HepG2 (cell line): ENCODE data around the gene ABHD1. TPM values are rescaled to one million over a fixed set of nuclear protein-coding genes. Genes with fewer than 3 reads are reported as not detected.

Experiments
- ATAC-seq: fragments of 200-7000 bp; cut with Tn5 transposase; 3 replicates; pipeline ENCODE4 v1.9.1; 2020; ENCODE audit warnings: mild to moderate bottlenecking, moderate library complexity
- BruUV-seq: library from RNA; stranded (reverse); fragments of 400-500 nt; replicated peaks from 2 replicates; lab custom pipeline; 2021; lab: Mats Ljungman, UMichigan
- CTCF ChIA-PET: fragments of 300-600 bp; formaldehyde crosslinking; extraction: SDS; loops from one replicate; lab custom pipeline; 2021; ENCODE audit warnings: low total read pairs, inconsistent platforms, low intra/inter-chr PET ratio; lab: Yijun Ruan, JAX
- POLR2A ChIA-PET: fragments of 350-600 bp; sonication (Branson Sonifier 250); formaldehyde crosslinking; loops from one replicate; lab custom pipeline; 2020; ENCODE audit warnings: antibody characterized with exemption, inconsistent platforms; lab: Yijun Ruan, JAX
- DNase-seq: peaks from one replicate; pipeline ENCODE4 v3.0.0-alpha.2; 2015; ENCODE audit warnings: low spot score
- FAIRE-seq: peaks from 3 replicates; lab custom pipeline; 2011; peaks lifted over from hg19 to GRCh38; lab: Jason Lieb, UNC
- H2AFZ ChIP-seq: one replicate; pipeline ENCODE4 v1.6.1; 2011; ENCODE audit warnings: low read length, inconsistent platforms
- H3K27ac ChIP-seq: fragments of 300-600 bp; 3 replicates; pipeline ENCODE4 v1.8.0; 2011; ENCODE audit warnings: mixed run types, mild to moderate bottlenecking, mixed read lengths, low read length, inconsistent platforms; ENCODE audit not compliant: insufficient read depth; ENCODE audit errors: extremely low read length
- H3K27me3 ChIP-seq, 2 experiments: fragments of 200-600 bp in 1 of 2; 2 replicates in 1 of 2; 3 replicates in 1 of 2; pipeline versions ENCODE4 v1.6.0 to v1.8.0; 2011; ENCODE audit warnings: low read length in 2 of 2, mild to moderate bottlenecking in 2 of 2, moderate library complexity in 2 of 2, inconsistent platforms in 1 of 2; ENCODE audit not compliant: insufficient read depth in 2 of 2, control insufficient read depth in 1 of 2
- H3K36me3 ChIP-seq, 2 experiments: fragments of 200-600 bp in 1 of 2; replicated peaks in 1 of 2; 2 replicates in 1 of 2; 3 replicates in 1 of 2; pipeline versions ENCODE4 v1.5.1 to v1.8.0; 2011; ENCODE audit warnings: low read length in 2 of 2, inconsistent platforms in 1 of 2; ENCODE audit not compliant: insufficient read depth in 2 of 2, control insufficient read depth in 1 of 2
- H3K4me1 ChIP-seq: 2 replicates; pipeline ENCODE4 v1.5.1; 2012; ENCODE audit warnings: low read length, inconsistent platforms; ENCODE audit not compliant: insufficient read depth
- H3K4me2 ChIP-seq: 2 replicates; pipeline ENCODE4 v1.6.0; 2011; ENCODE audit warnings: low read depth, low read length, inconsistent platforms
- H3K4me3 ChIP-seq, 3 experiments: fragments of 200-600 bp in 1 of 3; sonication (generic), shearing (Covaris generic) in 1 of 3; replicated peaks in 1 of 3; 2 replicates each; pipeline ENCODE4 v1.5.1; 2011 to 2016; ENCODE audit warnings: low read length in 3 of 3, inconsistent platforms in 2 of 3, low read depth in 2 of 3, mild to moderate bottlenecking in 2 of 3, control low read depth in 1 of 3, mixed read lengths in 1 of 3; ENCODE audit not compliant: insufficient read depth in 1 of 3
- H3K79me2 ChIP-seq: one replicate; pipeline ENCODE4 v1.6.1; 2011; ENCODE audit warnings: low read length, inconsistent platforms; ENCODE audit not compliant: insufficient read depth
- H3K9ac ChIP-seq: 2 replicates; pipeline ENCODE4 v1.6.0; 2011; ENCODE audit warnings: mild to moderate bottlenecking, low read depth, low read length, inconsistent platforms; ENCODE audit not compliant: insufficient read depth
- H3K9me3 ChIP-seq: 2 replicates; pipeline ENCODE4 v1.5.1; 2012; ENCODE audit warnings: mild to moderate bottlenecking, low read length
- H4K20me1 ChIP-seq: 2 replicates; pipeline ENCODE4 v1.6.0; 2011; ENCODE audit warnings: inconsistent platforms, mild to moderate bottlenecking, low read length, moderate library complexity; ENCODE audit not compliant: insufficient read depth
- FOXA3 ChIP-seq: IDR thresholded peaks from 2 replicates; pipeline ENCODE4 v1.6.1; 2016; ENCODE audit warnings: missing genetic modification reagents, missing compliant biosample characterization
- IRF2 ChIP-seq: IDR thresholded peaks from 2 replicates; pipeline ENCODE4 v1.6.1; 2018; ENCODE audit warnings: missing genetic modification reagents, missing compliant biosample characterization
- ISL2 ChIP-seq: sonication (generic); formaldehyde crosslinking; IDR thresholded peaks from 2 replicates; pipeline ENCODE4 v1.5.0; 2020; ENCODE audit warnings: missing genetic modification reagents
- MBNL3 ChIP-seq: fragments of 250-450 bp; sonication (Bioruptor Pico); conservative IDR thresholded peaks from 2 replicates; pipeline ENCODE4 v1.8.0; 2022; ENCODE audit warnings: mild to moderate bottlenecking, inconsistent platforms
- MXD1 ChIP-seq: sonication (generic); formaldehyde crosslinking; IDR thresholded peaks from 2 replicates; pipeline ENCODE4 v1.4.0; 2020; ENCODE audit warnings: mild to moderate bottlenecking, missing genetic modification reagents
- NR2F2 ChIP-seq: IDR thresholded peaks from 2 replicates; pipeline ENCODE4 v1.6.1; 2012; ENCODE audit warnings: low read depth, inconsistent platforms, borderline replicate concordance
- RAD51 ChIP-seq: fragments of 450-650 bp; IDR thresholded peaks from 2 replicates; pipeline ENCODE4 v1.6.1; 2016; ENCODE audit warnings: borderline replicate concordance
- RORA ChIP-seq: sonication (generic); formaldehyde crosslinking; IDR thresholded peaks from 2 replicates; pipeline ENCODE4 v1.5.0; 2020; ENCODE audit warnings: mild to moderate bottlenecking, missing genetic modification reagents, moderate library complexity
- SNAPC4 ChIP-seq: sonication (generic); formaldehyde crosslinking; IDR thresholded peaks from 2 replicates; pipeline ENCODE4 v1.4.0; 2020; ENCODE audit warnings: mild to moderate bottlenecking, missing genetic modification reagents
- TFAP4 ChIP-seq: sonication (generic); IDR thresholded peaks from 2 replicates; pipeline ENCODE4 v1.6.1; 2016; ENCODE audit warnings: low read depth, borderline replicate concordance
- XRCC5 ChIP-seq: fragments of 200-400 bp; formaldehyde crosslinking; optimal IDR thresholded peaks from 2 replicates; pipeline ENCODE3; 2017; ENCODE audit warnings: mild to moderate bottlenecking, low read length
- ZNF33A ChIP-seq: sonication (generic); formaldehyde crosslinking; IDR thresholded peaks from 2 replicates; pipeline ENCODE4 v1.5.1; 2020; ENCODE audit warnings: missing genetic modification reagents, mild to moderate bottlenecking, moderate library complexity, borderline replicate concordance
- ZNF496 ChIP-seq: sonication (generic); formaldehyde crosslinking; IDR thresholded peaks from 2 replicates; pipeline ENCODE4 v1.8.1; 2023; ENCODE audit warnings: mild to moderate bottlenecking, moderate library complexity, missing genetic modification reagents; ENCODE audit not compliant: insufficient replicate concordance
- ZNF550 ChIP-seq: sonication (generic); formaldehyde crosslinking; IDR thresholded peaks from 2 replicates; pipeline ENCODE4 v1.4.0; 2020; ENCODE audit warnings: mild to moderate bottlenecking, missing genetic modification reagents, borderline replicate concordance
- ZNF567 ChIP-seq: sonication (generic); formaldehyde crosslinking; IDR thresholded peaks from 2 replicates; pipeline ENCODE4 v1.8.1; 2023; ENCODE audit warnings: mild to moderate bottlenecking, missing genetic modification reagents, borderline replicate concordance
- ZNF703 ChIP-seq: sonication (generic); formaldehyde crosslinking; IDR thresholded peaks from 2 replicates; pipeline ENCODE4 v1.5.1; 2020; ENCODE audit warnings: missing genetic modification reagents, mild to moderate bottlenecking, moderate library complexity, borderline replicate concordance
- WGBS: methylation state at CpG from one replicate; pipeline ENCODE4 v1.1.6; 2017; ENCODE audit warnings: low lambda C conversion rate; 5-methylcytosine and 5-hydroxymethylcytosine counted together
- in situ Hi-C: cut with HindIII; loops from 2 replicates; pipeline ENCODE4 v1.10.0; 2017; ENCODE audit warnings: low pct_unique_long_range_greater_than_20kb; ENCODE audit not compliant: extremely low pct_ligation_motif_present
- intact Hi-C: fragments of 100-400 bp; cut with micrococcal nuclease; formaldehyde crosslinking; loops from one replicate; pipeline ENCODE4 v1.10.0; 2022; ENCODE audit not compliant: unreplicated experiment
- polyA plus RNA-seq, 8 experiments: library from polyadenylated mRNA; depleted of rRNA in 3 of 8; stranded (reverse) in 7 of 8; unstranded in 1 of 8; fragments of >200 nt; fragmentation: Illumina TruSeq in 4 of 8; extraction: Trizol in 4 of 8; gene quantifications; 2 replicates each; pipeline versions ENCODE4 v1.2.1 to v1.2.3, GENCODE V29; 2011 to 2016; ENCODE audit warnings: low read depth in 4 of 8, missing spikeins in 1 of 8, mixed read lengths in 1 of 8; ENCODE audit not compliant: insufficient read depth in 1 of 8
- total RNA-seq, 5 experiments: library from RNA; depleted of rRNA; stranded (reverse); fragments of >200 nt; fragmentation: Illumina TruSeq; extraction: Trizol; gene quantifications; 2 replicates each; pipeline ENCODE4 v1.2.3, GENCODE V29; 2016; ENCODE audit warnings: low read depth in 1 of 5

The ABHD1 gene
- total and polyA plus RNA-seq, 2 of the 13 experiments (the other 11 are each of a cell fraction or from before 2014, with no cell fraction given), result 0.04 to 0.81 TPM

- FAIRE-seq (no peak), DNase-seq (no peak), ATAC-seq (no peak)
- BruUV-seq, result TSS peak; percentile 30
- Histone ChIP-seq H2AFZ (no peak overlapping the region), H3K4me3 (no peak overlapping the region), H4K20me1 (no peaks in the 10 kb centered on the region), H3K27me3 (peaks cover 2 to 20% of the 10 kb centered on the region in 2 experiments; a peak in 3 of 5 replicates), H3K27ac (no peak overlapping the region), H3K36me3 (no peaks in the 10 kb centered on the region), H3K9ac (no peak overlapping the region), H3K4me2 (no peak overlapping the region), H3K9me3 (no peaks in the 10 kb centered on the region), H3K79me2 (no peaks in the 10 kb centered on the region), H3K4me1 (peaks cover 41% of the 10 kb centered on the region)
- WGBS, result 45% methylated on average over 2 of the region's 2 CpGs
- in situ Hi-C loops, result no loop called here
- ChIA-PET POLR2A (no interaction called here), CTCF (no interaction called here)
- TF ChIP-seq MXD1 (CRISPR knock-in tag) (no peak), FOXA3 (no peak), RAD51 (no peak), ZNF550 (no peak), RORA (CRISPR knock-in tag) (no peak), ZNF567 (no peak), IRF2 (CRISPR knock-in tag) (no peak), XRCC5 (no peak), MBNL3 (CRISPR knock-in tag) (no peak), ZNF703 (CRISPR knock-in tag) (no peak), SNAPC4 (CRISPR knock-in tag) (no peak), NR2F2 (no peak), ZNF496 (CRISPR knock-in tag) (no peak), ZNF33A (CRISPR knock-in tag) (no peak), ISL2 (CRISPR knock-in tag) (no peak), TFAP4 (no peak)
- intact Hi-C loops, result loop anchor here (5.0 kb wide), 1 partner anchor 77 kb away; no protein-coding TSS in a partner anchor
These were observed 8.1 kb upstream of the ABHD1 start for GRCh38 chr2:27115519-27115918.
